Mucosa of descending colon (tissue), 3 donors: ENCODE results near the gene NFIA. TPM values are rescaled to one million over a fixed set of nuclear protein-coding genes. Genes with fewer than 3 reads are reported as not detected.

Source experiments
- ATAC-seq: fragments of 200-7000 bp; cut with Tn5 transposase; one replicate; pipeline ENCODE4 v1.9.1; 2020; ENCODE audit warnings: mild to moderate bottlenecking, moderate library complexity
- DNase-seq, 3 donors: peaks; one replicate each; pipeline ENCODE4 v3.0.0-alpha.2; 2020
- H3K36me3 ChIP-seq: fragments of 200-600 bp; one replicate; pipeline ENCODE4 v1.8.0; 2021; ENCODE audit warnings: low read depth, mild to moderate bottlenecking
- H3K4me1 ChIP-seq: fragments of 200-600 bp; one replicate; pipeline ENCODE4 v1.8.0; 2021; ENCODE audit warnings: low read depth, mild to moderate bottlenecking
- H3K4me3 ChIP-seq: fragments of 200-600 bp; one replicate; pipeline ENCODE4 v1.8.0; 2021; ENCODE audit warnings: mild to moderate bottlenecking
- H3K9me3 ChIP-seq: fragments of 200-600 bp; one replicate; pipeline ENCODE4 v1.8.0; 2021; ENCODE audit warnings: mild to moderate bottlenecking
- intact Hi-C, 2 donors: fragments of 100-400 bp; cut with DNase I in 1 of 2; cut with micrococcal nuclease in 1 of 2; formaldehyde crosslinking; loops; one replicate each; pipeline versions ENCODE4 v1.11.0 to v1.11.1; 2022; cut with DNase I, micrococcal nuclease
- total RNA-seq, 3 donors: library from RNA; stranded (reverse); fragmentation: NEBNext Ultra II Directional in 2 of 3; extraction: Animal tissue kit (Norgen Biotek cat#: 25700) in 2 of 3; gene quantifications; one replicate each; pipeline versions ENCODE4 v1.2.1 to v1.2.4, GENCODE V29; 2021 to 2023
- TF ChIP-seq, protein P1 (sequence below): fragments of 200-600 bp; IDR thresholded peaks from one replicate; pipeline ENCODE4 v1.8.0; 2022; ENCODE audit warnings: antibody characterized with exemption, mild to moderate bottlenecking
- donor health status: DM: no; HTN: no; CAD: no; lungs with moderate emphysema.
- donor health status: DM: no; HTN: no; CAD: no.
- donor health status: DM: no; HTN: yes; CAD: no.

The NFIA gene
- total RNA-seq, 3 donors from 2014 or later, result 46.4 to 145 (median 51.1) TPM

DNA sequence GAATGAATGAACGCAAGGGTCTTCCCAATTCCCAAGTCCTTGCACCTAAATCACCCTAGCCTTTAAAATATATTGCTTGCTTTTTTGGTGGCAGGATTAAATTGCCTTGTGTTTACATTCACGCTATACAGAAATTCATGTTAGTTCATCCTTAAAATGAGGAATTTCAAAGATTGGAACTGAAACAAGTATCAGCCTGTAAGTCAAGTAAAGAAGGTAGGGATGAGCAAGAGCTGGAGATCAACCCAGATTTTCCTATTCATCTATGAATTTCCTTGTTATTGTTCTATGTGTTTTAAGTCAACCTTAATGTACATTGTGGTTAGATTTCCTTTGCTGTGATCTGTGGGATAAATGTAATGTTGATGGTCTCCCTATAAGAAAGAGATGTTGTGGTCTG lies 248.2 kb downstream of the NFIA start:
- intact Hi-C loops, result loop anchor here in 1 of 2 donors (10.0 kb wide), 1 partner anchor 276 kb away; no protein-coding TSS in a partner anchor
- ATAC-seq (no peak), DNase-seq (no peak)
- Histone ChIP-seq H3K4me3 (no peak overlapping the region), H3K4me1 (no peaks in the 10 kb centered on the region), H3K36me3 (no peaks in the 10 kb centered on the region), H3K9me3 (no peaks in the 10 kb centered on the region)
- TF ChIP-seq, protein P1, sequence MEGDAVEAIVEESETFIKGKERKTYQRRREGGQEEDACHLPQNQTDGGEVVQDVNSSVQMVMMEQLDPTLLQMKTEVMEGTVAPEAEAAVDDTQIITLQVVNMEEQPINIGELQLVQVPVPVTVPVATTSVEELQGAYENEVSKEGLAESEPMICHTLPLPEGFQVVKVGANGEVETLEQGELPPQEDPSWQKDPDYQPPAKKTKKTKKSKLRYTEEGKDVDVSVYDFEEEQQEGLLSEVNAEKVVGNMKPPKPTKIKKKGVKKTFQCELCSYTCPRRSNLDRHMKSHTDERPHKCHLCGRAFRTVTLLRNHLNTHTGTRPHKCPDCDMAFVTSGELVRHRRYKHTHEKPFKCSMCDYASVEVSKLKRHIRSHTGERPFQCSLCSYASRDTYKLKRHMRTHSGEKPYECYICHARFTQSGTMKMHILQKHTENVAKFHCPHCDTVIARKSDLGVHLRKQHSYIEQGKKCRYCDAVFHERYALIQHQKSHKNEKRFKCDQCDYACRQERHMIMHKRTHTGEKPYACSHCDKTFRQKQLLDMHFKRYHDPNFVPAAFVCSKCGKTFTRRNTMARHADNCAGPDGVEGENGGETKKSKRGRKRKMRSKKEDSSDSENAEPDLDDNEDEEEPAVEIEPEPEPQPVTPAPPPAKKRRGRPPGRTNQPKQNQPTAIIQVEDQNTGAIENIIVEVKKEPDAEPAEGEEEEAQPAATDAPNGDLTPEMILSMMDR, result no peak

DNA sequence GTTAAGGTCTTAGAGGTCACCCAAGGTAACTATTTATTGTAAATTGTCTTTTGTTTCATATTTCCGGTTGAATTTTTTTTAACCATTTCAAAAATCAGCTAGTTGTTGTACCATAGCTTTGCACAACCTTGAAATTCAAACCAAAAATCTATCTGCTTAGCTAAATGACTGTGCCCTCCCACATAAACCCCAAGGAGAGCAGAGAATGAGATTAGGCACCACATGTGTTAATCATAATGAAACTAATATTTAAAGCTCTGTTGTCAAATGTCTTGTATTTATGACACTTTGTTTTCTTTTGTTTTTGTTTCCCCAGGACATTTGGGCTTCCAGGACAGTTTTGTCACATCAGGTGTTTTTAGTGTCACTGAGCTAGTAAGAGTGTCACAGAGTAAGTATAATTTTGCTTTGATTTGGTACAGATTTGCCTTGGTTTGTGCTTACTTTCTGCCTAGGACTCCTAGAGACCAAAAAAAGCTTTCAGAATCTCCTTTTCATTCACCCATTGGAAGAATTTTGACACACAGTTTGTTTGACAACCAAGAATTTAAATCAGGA lies 249.9 kb downstream of the NFIA start:
- no peaks in the 10 kb centered on the region for H3K4me1 ChIP-seq
- TF ChIP-seq, protein P1, result no peak
- ATAC-seq (no peak), DNase-seq (no peak)
- no peak overlapping the region for H3K4me3 ChIP-seq
- H3K9me3 ChIP-seq, result no peaks in the 10 kb centered on the region
- intact Hi-C loops, result loop anchor here in 1 of 2 donors (10.0 kb wide), 1 partner anchor 277 kb away; no protein-coding TSS in a partner anchor
- no peaks in the 10 kb centered on the region for H3K36me3 ChIP-seq

DNA sequence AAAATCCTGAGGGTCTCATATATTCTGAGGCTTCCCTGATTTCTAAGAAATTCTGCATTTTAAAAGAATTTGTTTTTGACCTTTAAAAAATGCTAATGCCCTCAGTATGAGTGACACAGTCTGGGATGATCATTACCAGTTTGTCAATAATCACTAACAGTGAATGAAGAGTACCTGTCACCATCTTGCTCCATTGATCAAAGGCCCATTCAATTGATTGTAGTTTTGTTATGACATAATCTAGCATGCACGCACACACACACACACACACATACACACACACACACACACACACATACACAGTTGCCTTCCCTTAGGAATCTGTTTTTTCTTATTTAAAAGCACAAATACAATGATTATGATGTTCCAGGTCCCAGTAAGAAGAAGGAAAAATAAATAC lies 250.4 kb downstream of the NFIA start:
- TF ChIP-seq, protein P1, result no peak
- Histone ChIP-seq H3K36me3 (no peaks in the 10 kb centered on the region), H3K4me3 (no peak overlapping the region), H3K9me3 (no peaks in the 10 kb centered on the region), H3K4me1 (no peaks in the 10 kb centered on the region)
- ATAC-seq (no peak), DNase-seq (no peak)
- intact Hi-C loops, result loop anchor here in 1 of 2 donors (10.0 kb wide), 1 partner anchor 278 kb away; no protein-coding TSS in a partner anchor

DNA sequence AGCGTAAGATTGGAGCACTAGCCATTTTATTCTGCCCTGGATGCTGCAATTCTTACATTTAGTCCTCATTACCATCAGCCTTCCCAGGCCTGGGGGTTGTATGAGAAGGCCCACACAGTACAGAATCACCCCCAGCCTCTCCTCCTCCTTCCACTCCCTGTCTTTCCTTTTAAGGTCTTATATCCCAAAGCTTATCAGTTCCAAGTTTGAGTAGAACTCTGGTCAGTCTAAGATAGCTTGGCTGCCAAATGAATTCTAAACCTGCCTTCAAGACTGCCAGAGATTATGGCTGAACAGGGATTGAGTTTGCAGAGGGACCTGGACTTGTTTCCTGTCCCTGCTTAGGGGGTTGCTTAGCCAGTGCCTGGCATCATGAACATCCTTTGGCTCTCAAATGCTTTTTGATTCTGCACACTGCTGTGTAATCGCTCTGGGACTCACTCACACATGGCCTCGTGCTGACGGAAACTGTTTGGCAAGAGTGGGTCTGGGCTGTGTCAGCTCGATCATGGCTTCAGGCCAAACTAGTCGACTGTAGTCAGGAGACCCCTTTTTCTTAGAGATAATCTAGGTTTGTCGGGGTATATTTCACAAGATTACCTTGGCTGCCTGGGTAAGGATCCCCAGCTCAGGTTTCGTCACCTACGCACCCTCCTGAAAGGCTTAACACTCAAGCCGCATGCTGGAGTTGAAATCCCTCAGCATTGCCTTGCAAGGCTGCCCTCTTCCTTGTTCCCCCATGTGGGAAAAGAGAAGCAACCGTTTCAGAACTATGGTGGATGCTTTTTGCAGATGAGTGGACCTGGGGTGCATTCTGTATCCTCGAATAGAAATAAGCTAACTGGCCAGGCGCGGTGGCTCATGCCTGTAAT lies 252.6 kb downstream of the NFIA start:
- DNase-seq (no peak), ATAC-seq (peak; percentile 20)
- TF ChIP-seq, protein P1, result no peak

DNA sequence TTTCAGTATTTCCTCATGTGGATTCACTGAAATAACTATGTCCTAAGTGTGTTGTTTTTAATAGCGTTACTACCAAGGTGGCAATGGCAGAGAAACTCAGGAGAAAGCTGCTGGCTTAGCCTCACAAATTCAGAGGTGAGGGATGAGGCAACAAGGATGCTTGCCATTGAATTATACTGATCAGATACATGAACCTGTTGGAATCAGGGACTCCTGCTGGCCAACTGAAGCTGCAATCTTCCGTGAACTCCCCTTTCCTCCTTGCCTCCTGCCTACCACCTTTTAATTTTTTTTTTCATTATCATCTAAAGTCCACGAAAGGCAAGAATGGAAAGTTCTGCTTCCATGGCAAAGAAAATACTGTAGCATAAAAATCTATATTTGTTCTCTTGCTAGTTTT lies 254.7 kb downstream of the NFIA start:
- Histone ChIP-seq H3K9me3 (no peaks in the 10 kb centered on the region), H3K36me3 (no peaks in the 10 kb centered on the region), H3K4me1 (no peaks in the 10 kb centered on the region), H3K4me3 (no peak overlapping the region)
- intact Hi-C loops, result loop anchor here in 1 of 2 donors (10.0 kb wide), 1 partner anchor 282 kb away; no protein-coding TSS in a partner anchor
- ATAC-seq, result no peak
- no peak for DNase-seq
- TF ChIP-seq, protein P1, result no peak

More for the DNA sequence above, 252.6 kb downstream of the NFIA start:
- H3K9me3 ChIP-seq, result no peaks in the 10 kb centered on the region
- H3K4me3 ChIP-seq, result no peak overlapping the region
- H3K4me1 ChIP-seq, result no peaks in the 10 kb centered on the region
- intact Hi-C loops, result loop anchor here in 1 of 2 donors (10.0 kb wide), 1 partner anchor 280 kb away; no protein-coding TSS in a partner anchor
- no peaks in the 10 kb centered on the region for H3K36me3 ChIP-seq
